ENCODE measurements around the gene VAMP2.

VAMP2 gene

DNA sequence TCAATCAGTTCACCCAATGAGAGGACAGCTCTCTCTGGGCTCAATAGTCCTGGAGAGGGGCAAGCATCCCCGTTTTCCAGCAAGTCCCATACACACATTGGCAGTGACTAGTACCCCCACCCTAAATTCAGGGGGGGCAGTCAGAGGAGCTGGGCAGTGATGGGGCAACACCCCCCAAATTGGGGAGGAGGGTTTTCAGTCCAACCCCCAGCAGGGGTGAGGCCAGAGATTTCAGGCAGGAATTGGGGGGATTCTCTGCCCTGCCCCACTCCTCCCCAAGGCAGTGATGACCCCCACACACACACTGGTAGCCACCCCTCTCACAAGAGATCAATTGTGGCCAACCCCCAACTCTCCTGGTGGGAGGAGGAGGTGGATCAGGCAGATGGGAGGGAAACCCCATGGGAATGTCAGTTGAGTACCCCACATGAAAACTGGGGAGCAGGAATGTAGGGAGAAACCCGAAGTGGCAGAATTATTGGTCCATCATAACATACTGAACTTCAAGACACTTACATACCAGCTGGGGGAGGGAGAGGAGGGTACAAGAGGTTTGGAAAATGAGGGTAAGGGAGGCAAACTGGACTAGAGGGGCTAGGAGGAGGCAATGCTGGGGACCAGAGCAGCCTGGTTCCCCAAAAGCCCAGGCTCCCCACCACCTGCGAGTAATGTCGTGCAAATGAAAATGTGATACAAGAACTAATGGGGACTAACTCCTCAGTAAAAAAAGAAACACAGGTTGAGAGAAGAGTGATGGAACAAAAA, 3.1 kb downstream of the VAMP2 start:
- in situ Hi-C loops (cut with MboI; ENCODE audit: low pct_unique_long_range_greater_than_20kb, low sequenced_read_pairs, unreplicated experiment), result no loop called here
- no peak for DNase-seq (ENCODE audit: low spot score)
- TF ChIP-seq, protein P1, sequence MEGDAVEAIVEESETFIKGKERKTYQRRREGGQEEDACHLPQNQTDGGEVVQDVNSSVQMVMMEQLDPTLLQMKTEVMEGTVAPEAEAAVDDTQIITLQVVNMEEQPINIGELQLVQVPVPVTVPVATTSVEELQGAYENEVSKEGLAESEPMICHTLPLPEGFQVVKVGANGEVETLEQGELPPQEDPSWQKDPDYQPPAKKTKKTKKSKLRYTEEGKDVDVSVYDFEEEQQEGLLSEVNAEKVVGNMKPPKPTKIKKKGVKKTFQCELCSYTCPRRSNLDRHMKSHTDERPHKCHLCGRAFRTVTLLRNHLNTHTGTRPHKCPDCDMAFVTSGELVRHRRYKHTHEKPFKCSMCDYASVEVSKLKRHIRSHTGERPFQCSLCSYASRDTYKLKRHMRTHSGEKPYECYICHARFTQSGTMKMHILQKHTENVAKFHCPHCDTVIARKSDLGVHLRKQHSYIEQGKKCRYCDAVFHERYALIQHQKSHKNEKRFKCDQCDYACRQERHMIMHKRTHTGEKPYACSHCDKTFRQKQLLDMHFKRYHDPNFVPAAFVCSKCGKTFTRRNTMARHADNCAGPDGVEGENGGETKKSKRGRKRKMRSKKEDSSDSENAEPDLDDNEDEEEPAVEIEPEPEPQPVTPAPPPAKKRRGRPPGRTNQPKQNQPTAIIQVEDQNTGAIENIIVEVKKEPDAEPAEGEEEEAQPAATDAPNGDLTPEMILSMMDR (IDR thresholded peaks at IDR 0.05; ENCODE audit: extremely low read depth, insufficient read depth, missing control alignments), result no peak

DNA sequence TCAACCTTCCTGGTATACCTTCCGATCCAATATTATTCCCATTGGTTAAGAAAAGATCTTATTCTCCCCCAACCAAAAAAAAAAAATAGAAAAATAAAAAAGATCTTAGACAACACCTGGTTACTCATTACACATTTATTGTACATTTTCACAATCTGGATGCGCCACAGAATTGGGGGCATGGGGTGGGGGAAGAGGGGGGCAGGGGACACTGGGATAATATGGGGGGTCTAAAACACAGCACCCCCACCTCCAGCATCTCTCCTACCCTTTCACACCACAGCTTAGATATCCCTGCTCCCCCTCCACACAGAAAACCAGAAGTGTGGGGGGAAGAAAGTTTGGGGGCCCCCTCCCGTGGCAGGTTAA, 3.7 kb downstream of the VAMP2 start:
- TF ChIP-seq, protein P1 (IDR thresholded peaks at IDR 0.05; ENCODE audit: extremely low read depth, insufficient read depth, missing control alignments), result no peak
- in situ Hi-C loops (cut with MboI; ENCODE audit: low pct_unique_long_range_greater_than_20kb, low sequenced_read_pairs, unreplicated experiment), result no loop called here
- DNase-seq (ENCODE audit: low spot score), result no peak

DNA sequence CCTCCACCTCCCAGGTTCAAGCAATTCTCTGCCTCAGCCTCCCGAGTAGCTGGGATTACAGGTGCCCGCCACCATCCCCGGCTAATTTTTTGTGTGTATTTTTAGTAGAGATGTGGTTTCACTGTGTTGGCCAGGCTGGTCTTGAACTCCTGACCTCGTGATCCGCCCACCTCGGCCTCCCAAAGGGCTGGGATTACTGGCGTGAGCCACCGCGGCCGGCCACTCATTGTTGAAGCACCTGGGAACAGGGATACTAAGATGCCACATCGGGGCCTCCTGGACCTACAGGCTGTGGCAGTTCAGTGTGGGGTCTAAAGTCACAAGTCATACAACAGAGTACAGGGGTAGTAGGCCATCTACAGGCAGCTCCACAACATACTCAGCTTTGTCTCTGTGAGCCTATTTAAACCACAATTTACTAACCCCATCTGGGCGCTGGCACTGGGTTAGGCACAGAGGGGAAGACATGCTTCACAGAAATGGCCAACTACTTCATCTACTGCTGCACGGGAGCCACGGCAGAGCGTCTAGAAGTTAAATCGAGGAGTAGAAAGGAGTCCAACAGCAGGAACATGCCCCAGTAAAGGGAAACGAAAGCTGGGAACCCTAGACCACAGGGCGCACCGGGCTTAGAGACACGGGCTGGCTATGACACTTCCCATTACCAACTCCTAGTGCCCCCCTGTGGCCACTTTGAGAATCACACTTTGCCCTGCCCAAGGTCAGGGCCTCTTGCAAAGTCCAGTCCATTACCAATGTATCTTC, 4.3 kb downstream of the VAMP2 start:
- in situ Hi-C loops (cut with MboI; ENCODE audit: low pct_unique_long_range_greater_than_20kb, low sequenced_read_pairs, unreplicated experiment), result no loop called here
- peak; percentile 84 for DNase-seq (ENCODE audit: low spot score)
- TF ChIP-seq, protein P1 (IDR thresholded peaks at IDR 0.05; ENCODE audit: extremely low read depth, insufficient read depth, missing control alignments), result peak; percentile 80

DNA sequence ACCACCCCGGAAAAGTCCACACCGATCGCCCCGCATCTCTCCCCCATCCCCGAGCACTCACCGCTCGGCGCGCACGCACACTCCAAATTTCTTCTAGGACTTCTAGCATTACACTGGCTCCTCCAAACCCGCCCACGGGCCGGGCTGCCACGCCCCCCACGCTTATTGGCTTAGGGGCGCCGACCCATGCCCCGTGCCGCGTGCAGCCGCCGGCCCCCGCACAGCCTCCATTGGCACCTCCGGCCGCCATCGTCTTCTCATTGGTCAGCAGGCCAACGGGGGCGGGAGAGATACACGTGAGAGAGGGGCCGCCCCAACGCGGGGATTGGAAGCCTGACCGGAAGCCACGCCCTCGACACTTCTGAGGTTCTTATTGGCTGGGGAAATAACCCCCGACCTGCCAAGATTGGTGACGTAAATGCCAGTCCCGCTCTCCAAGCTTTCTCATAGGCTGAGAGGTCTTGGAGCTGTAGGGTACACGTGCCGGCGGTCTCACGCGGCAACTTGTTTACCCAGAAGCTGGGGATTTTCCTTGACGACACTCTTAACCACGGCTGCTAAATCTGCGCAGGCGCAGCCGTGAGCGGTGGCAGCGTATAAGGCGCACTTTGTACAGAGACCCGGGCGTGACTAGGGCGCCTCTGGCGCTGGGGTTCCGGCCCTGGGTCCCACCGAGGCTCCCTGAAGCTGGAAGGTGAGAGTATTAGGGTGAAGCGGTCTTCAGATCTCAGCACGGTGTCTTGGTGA, 6.3 kb downstream of the VAMP2 start:
- TF ChIP-seq, protein P1 (IDR thresholded peaks at IDR 0.05; ENCODE audit: extremely low read depth, insufficient read depth, missing control alignments), result no peak
- in situ Hi-C loops (cut with MboI; ENCODE audit: low pct_unique_long_range_greater_than_20kb, low sequenced_read_pairs, unreplicated experiment), result no loop called here
- DNase-seq (ENCODE audit: low spot score), result peak; percentile 98

DNA sequence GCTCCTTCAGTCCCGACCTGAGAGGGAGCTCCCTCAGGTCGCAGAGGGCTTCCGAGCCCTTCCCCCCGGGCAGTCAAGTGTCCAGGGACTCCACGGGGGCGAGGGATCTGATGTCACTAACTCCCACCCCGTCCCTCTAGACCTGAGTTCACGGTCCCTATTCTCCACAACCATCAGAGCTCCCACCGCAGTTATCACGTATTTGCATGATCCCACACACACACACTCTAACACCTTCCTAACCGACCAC, 6.8 kb downstream of the VAMP2 start:
- DNase-seq (ENCODE audit: low spot score), result no peak
- in situ Hi-C loops (cut with MboI; ENCODE audit: low pct_unique_long_range_greater_than_20kb, low sequenced_read_pairs, unreplicated experiment), result no loop called here
- TF ChIP-seq, protein P1 (IDR thresholded peaks at IDR 0.05; ENCODE audit: extremely low read depth, insufficient read depth, missing control alignments), result no peak

DNA sequence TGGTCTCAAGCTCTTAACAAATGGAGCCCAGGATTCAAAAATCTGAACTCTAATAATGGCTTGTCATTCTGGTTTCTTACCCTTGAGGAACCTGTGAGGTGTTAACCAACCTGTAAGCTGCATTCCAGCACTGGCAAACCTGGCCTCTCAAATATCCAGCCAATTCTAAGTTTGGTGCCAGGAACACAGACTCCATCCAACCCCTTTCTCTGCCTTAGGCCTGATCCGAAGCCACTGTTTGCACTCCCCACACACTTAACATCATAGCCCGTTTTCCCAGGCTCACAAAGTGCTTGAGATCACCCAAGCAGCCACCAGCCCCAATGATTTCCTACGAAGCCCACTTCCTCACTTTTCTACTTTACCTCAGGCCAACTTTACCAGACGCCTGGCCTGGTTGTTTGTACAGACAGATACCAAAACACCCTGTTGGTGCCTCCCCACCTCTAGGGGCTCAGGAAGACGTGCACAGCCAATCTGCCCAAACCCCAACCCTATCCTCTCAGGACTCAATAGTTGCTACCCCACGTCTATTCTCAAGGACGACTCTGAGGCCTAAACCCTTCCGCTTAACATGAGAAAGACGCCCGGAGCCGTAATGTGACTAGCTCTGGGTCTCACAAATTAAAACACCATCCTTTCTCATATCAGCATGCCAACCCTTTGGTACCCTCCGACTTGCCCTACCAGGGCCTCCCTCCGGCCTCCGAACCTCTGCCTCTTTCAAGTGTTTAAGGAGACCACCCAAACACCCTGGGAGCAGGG, 7.3 kb downstream of the VAMP2 start:
- TF ChIP-seq, protein P1 (IDR thresholded peaks at IDR 0.05; ENCODE audit: extremely low read depth, insufficient read depth, missing control alignments), result no peak
- in situ Hi-C loops (cut with MboI; ENCODE audit: low pct_unique_long_range_greater_than_20kb, low sequenced_read_pairs, unreplicated experiment), result no loop called here
- no peak for DNase-seq (ENCODE audit: low spot score)
